Endodermal cell (in vitro differentiated cells): Measurements from ENCODE around the gene PTPN5. TPM values are rescaled to one million over a fixed set of nuclear protein-coding genes. Genes with fewer than 3 reads are reported as not detected.
A peak's percentile ranks its signal among the peaks of the same experiment; 100 is the strongest.

ENCODE experiments used
- DNase-seq: peaks from one replicate; pipeline ENCODE4 v3.0.0-alpha.2; 2017
- H3K27ac ChIP-seq: 2 replicates; pipeline ENCODE4 v1.5.1; 2013; ENCODE audit warnings: mild to moderate bottlenecking, low read depth, low read length, moderate library complexity
- H3K27me3 ChIP-seq: 2 replicates; pipeline ENCODE4 v1.6.1; 2013; ENCODE audit warnings: mild to moderate bottlenecking, low read length, moderate library complexity; ENCODE audit not compliant: insufficient read depth, control insufficient read depth, poor library complexity, severe bottlenecking
- H3K36me3 ChIP-seq: 2 replicates; pipeline ENCODE4 v1.7.0; 2013; ENCODE audit warnings: mild to moderate bottlenecking, low read length, moderate library complexity; ENCODE audit not compliant: control insufficient read depth, insufficient read depth
- H3K4me1 ChIP-seq: one replicate; pipeline ENCODE4 v1.7.0; 2013; ENCODE audit warnings: low read length; ENCODE audit not compliant: control insufficient read depth, insufficient read depth
- H3K4me3 ChIP-seq: 2 replicates; pipeline ENCODE4 v1.5.1; 2013; ENCODE audit warnings: mild to moderate bottlenecking, low read length, moderate library complexity
- H3K9ac ChIP-seq: 2 replicates; pipeline ENCODE4 v1.6.1; 2013; ENCODE audit warnings: mild to moderate bottlenecking, low read length, moderate library complexity; ENCODE audit not compliant: poor library complexity, severe bottlenecking; ENCODE audit errors: extremely low read depth
- H3K9me3 ChIP-seq: 2 replicates; pipeline ENCODE4 v1.6.1; 2013; ENCODE audit warnings: mild to moderate bottlenecking, low read length, moderate library complexity; ENCODE audit not compliant: control insufficient read depth
- H3K27ac Mint-ChIP-seq: 2 replicates; pipeline ENCODE4 v1.8.0; 2020; ENCODE audit warnings: mixed read lengths
- H3K27me3 Mint-ChIP-seq: 2 replicates; pipeline ENCODE4 v1.8.0; 2021; ENCODE audit warnings: mild to moderate bottlenecking, mixed read lengths; ENCODE audit not compliant: insufficient read depth
- H3K36me3 Mint-ChIP-seq: 2 replicates; pipeline ENCODE4 v1.8.0; 2020; ENCODE audit warnings: low read depth, mixed read lengths
- H3K4me1 Mint-ChIP-seq: 2 replicates; pipeline ENCODE4 v1.8.0; 2020; ENCODE audit warnings: mixed read lengths
- H3K4me3 Mint-ChIP-seq: 2 replicates; pipeline ENCODE4 v1.8.0; 2020; ENCODE audit warnings: mild to moderate bottlenecking, moderate library complexity, mixed read lengths
- H3K9me3 Mint-ChIP-seq: 2 replicates; pipeline ENCODE4 v1.8.0; 2020; ENCODE audit warnings: mild to moderate bottlenecking, mixed read lengths
- CTCF ChIP-seq: fragments of 200-600 bp; sonication (generic); conservative IDR thresholded peaks from 2 replicates; pipeline ENCODE4 v1.5.0; 2021; ENCODE audit warnings: antibody characterized with exemption, mild to moderate bottlenecking
- WGBS, 2 experiments: methylation state at CpG; one replicate each; pipeline versions ENCODE4 v1.1.5 to v1.1.7; 2013; ENCODE audit warnings: missing lambda C conversion rate in 2 of 2, mixed read lengths in 1 of 2; ENCODE audit not compliant: insufficient coverage in 1 of 2, insufficient read length in 1 of 2; 5-methylcytosine and 5-hydroxymethylcytosine counted together
- total RNA-seq, 2 donors: library from RNA; stranded (reverse); fragmentation: NEBNext Ultra II Directional in 1 of 2; extraction: Animal tissue kit (Norgen Biotek cat#: 25700) in 1 of 2; gene quantifications; 2 replicates in 1 of 2; 3 replicates in 1 of 2; pipeline ENCODE4 v1.2.1, GENCODE V29; 2021

Gene PTPN5
- total RNA-seq, 2 donors from 2014 or later, result 27.6 to 51.0 TPM

DNA sequence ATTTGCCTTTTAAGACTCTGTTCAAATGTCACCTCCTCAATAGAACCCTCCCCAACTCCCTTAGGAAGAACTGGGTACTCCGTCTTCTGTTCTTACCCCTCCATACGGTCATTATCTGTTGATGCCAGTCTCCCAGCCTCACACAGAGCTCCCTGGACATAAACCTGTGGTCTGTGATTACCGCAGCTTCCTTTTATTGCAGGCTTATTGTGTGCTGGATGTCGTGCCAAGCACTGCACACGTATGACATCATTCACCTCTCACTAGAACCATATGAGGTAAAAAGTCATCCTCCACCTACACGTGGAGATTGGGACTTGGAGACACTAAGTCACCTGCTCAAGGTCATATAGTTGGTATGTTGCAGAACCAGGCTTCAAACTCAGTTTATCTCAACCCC, 15.3 kb downstream of the PTPN5 start:
- Mint-ChIP-seq H3K36me3 (no peaks in the 10 kb centered on the region), H3K27ac (no peak overlapping the region), H3K4me1 (peaks cover 24% of the 10 kb centered on the region), H3K27me3 (peaks cover 2% of the 10 kb centered on the region), H3K9me3 (no peaks in the 10 kb centered on the region), H3K4me3 (no peak overlapping the region)
- H3K27ac ChIP-seq, result no peak overlapping the region
- H3K36me3 ChIP-seq, result no peaks in the 10 kb centered on the region
- no peak for TF ChIP-seq CTCF
- 90 to 100% methylated on average over 2 to 6 of the region's 6 CpGs for WGBS, 2 experiments
- H3K4me3 ChIP-seq, result no peak overlapping the region
- no peaks in the 10 kb centered on the region for H3K9me3 ChIP-seq
- H3K27me3 ChIP-seq, result no peaks in the 10 kb centered on the region
- peaks cover 9% of the 10 kb centered on the region for H3K4me1 ChIP-seq
- H3K9ac ChIP-seq, result no peak overlapping the region
- no peak for DNase-seq

DNA sequence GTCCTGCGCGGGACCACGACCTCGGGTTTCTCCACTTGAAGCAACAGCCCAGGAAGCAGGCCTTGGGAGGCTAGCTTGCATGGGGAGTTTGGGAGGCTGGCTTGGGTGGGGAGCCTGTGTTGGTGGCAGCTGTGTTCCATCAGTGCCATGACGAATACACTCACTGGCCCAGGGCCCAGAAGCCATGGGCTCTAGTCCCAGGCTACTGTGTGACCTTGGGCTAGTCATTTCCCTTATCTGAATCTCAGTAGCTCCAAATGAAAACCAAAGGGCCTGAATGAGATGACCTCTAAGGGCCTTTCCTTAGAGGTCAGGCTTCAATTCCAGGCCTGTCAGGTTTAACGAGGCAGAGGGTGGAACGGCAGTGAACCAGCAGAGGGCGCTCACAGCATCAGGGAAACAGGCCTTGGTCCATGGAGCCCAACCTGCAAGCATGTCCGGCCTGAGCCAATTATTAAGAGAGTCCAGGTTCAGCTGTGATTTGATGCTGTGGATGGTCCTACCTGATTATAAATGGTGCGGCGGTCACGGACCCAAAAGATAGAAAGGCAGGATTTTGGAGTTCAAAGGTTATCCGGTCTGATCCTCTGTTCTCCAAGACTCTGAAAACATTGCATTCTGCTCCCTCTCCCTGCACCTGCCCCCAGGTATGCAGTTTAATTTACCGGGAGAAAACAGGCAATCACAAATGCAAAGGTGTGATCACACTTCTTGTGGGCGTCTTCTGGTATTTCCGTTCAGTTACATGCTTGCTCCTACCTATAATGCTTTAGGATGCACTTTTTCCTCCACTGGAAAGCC, 15.9 kb downstream of the PTPN5 start:
- H3K36me3 ChIP-seq, result no peaks in the 10 kb centered on the region
- Mint-ChIP-seq H3K4me3 (no peak overlapping the region), H3K27me3 (peaks cover 5% of the 10 kb centered on the region), H3K4me1 (peaks cover 24% of the 10 kb centered on the region), H3K9me3 (no peaks in the 10 kb centered on the region), H3K36me3 (peaks cover under 1% of the 10 kb centered on the region), H3K27ac (no peak overlapping the region)
- H3K27ac ChIP-seq, result no peak overlapping the region
- peaks cover 9% of the 10 kb centered on the region for H3K4me1 ChIP-seq
- no peak overlapping the region for H3K9ac ChIP-seq
- 54 to 71% methylated on average over 10 to 16 of the region's 16 CpGs for WGBS, 2 experiments
- TF ChIP-seq CTCF, result peak; percentile 96
- peak; percentile 96 for DNase-seq
- no peaks in the 10 kb centered on the region for H3K27me3 ChIP-seq
- H3K4me3 ChIP-seq, result no peak overlapping the region
- no peaks in the 10 kb centered on the region for H3K9me3 ChIP-seq

- H3K27ac Mint-ChIP-seq, result no peak overlapping the region
- 87 to 93% methylated on average over 6 to 7 of the region's 7 CpGs for WGBS, 2 experiments
- no peak overlapping the region for H3K4me3 Mint-ChIP-seq
- H3K9me3 Mint-ChIP-seq, result no peaks in the 10 kb centered on the region
- H3K27ac ChIP-seq, result no peak overlapping the region
- H3K27me3 ChIP-seq, result no peaks in the 10 kb centered on the region
- H3K9ac ChIP-seq, result no peak overlapping the region
- DNase-seq, result no peak
- H3K27me3 Mint-ChIP-seq, result peaks cover 5% of the 10 kb centered on the region
- no peak for TF ChIP-seq CTCF
- no peaks in the 10 kb centered on the region for H3K9me3 ChIP-seq
- H3K4me3 ChIP-seq, result no peak overlapping the region
- H3K4me1 ChIP-seq, result peaks cover 5% of the 10 kb centered on the region
- peaks cover 4% of the 10 kb centered on the region for H3K36me3 Mint-ChIP-seq
- no peaks in the 10 kb centered on the region for H3K36me3 ChIP-seq
- peaks cover 23% of the 10 kb centered on the region for H3K4me1 Mint-ChIP-seq
Measured at GRCh38 chr11:18774801-18775200, 16.8 kb downstream of the PTPN5 start.
